T-helper 1 cell treated with Interleukin-12 subunit alpha and Interleukin-12 subunit beta and Interleukin-4 antibody, amounts not matched to agents 30 ng/mL and 1 ng/mL, for 36 hours (primary cell): Measurements from ENCODE around the gene FOXA1. TPM values are rescaled to one million over a fixed set of nuclear protein-coding genes. Genes with fewer than 3 reads are reported as not detected.
"Not testable (repeated sequence)": the region's sequence is repeated elsewhere in the genome, so short reads cannot be mapped to it uniquely, and the experiment has no call there.

Experiments
- intact Hi-C: fragments of 100-400 bp; cut with micrococcal nuclease; formaldehyde crosslinking; loops from one replicate; pipeline ENCODE4 v1.15.1; 2024
- total RNA-seq: library from RNA; stranded (reverse); gene quantifications from 2 replicates; pipeline ENCODE4 v1.2.3, GENCODE V29; 2022

FOXA1 gene
- total RNA-seq, 1 donor from 2014 or later: not detected

DNA sequence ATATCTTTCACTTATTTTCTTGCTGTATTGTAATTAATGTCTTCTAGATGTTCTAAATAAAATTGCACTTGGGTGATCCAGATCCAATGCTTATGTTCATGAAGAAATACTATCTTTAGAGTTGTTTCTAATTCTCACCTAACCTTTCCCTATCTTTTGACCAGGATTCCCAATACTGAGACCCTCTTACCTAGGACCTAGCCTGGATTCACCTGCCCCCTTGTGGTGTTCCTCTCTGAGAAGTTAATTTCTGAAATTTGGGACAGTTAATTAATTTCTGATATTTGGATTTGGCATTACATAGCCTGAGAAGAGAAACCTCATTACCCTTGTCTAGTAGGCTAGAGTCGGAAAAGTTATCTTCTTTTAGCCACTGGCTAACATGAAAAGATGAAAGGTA, 29.5 kb downstream of the FOXA1 start:
- intact Hi-C loops: no loop called here

DNA sequence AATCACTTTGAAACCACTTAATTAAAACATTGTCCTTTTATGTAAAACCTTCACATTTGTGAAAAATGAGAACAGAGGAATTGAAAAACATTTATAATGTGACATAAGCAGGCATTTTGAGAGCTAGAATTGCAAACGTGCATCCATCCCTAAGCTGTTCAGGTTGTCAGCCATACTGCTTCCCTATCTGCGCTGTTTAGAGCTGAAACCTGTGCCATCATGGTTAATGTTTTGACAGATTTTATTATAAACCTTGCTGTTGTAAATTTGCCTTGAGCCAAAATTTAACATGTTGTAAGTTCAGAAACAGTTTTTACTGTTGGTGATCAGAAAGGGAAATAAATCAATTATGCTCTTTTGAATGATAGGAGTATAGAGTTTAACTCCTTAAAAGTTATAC, 31.9 kb downstream of the FOXA1 start:
- intact Hi-C loops: no loop called here

GRCh38 chr14:37559386-37559785, 35.7 kb downstream of the FOXA1 start:
- intact Hi-C loops: no loop called here

DNA sequence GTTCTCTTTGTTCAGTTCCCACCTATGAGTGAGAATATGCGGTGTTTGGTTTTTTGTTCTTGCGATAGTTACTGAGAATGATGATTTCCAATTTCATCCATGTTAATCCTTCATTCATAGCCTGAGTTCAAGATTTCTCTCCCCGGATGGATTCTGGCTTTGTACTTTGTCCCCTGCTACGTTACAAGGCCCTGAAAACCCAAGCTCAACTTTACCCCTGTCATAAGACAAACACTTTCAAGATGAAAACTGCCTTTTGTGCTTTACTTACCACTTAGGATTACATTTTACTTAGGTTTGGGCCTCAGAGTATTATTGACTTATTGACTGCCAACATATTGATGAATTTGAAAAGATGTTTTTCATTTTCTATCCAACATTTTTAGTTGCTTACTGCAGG, 36.3 kb downstream of the FOXA1 start:
- intact Hi-C loops: no loop called here

DNA sequence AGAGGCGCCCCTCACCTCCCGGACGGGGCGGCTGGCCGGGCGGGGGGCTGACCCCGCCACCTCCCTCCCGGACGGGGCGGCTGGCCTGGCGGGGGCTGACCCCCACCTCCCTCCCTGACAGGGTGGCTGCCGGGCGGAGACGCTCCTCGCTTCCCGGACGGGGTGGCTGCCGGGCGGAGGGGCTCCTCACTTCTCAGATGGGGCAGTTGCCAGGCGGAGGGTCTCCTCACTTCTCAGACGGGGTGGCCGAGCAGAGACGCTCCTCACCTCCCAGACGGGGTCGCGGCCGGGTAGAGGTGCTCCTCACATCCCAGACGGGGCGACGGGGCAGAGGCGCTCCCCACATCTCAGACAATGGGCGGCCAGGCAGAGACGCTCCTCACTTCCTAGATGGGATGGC, 39.5 kb downstream of the FOXA1 start:
- intact Hi-C loops: not testable (repeated sequence)

DNA sequence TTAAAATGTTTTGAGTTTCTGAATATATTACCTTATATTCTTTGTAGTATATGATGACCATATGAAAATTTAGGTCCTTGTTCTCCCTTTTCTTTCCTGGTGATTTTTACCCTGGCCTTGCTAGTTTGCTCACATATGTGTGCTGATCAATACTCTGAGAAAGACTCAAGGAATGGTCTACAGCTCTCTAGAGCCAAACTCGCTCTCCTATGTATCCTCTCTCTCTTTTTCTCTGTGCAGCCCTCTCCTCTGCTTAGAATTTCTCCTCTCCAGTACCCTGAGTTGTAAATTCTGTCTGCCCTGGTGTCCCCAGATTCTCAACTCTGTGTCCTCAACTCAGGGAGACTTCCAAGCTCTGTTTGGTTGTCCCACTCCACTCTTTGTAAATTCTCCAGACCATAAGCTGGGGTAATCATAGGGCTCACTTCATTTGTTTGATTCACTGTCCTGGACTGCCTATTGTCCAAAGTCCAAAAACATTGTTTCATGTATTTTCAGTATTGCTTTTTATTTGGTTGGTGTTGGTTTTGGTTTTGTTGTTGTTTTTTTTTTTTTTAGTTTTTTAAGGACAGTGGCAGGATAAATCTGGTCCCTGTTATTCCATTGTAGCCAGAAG, 41.0 kb downstream of the FOXA1 start:
- intact Hi-C loops: no loop called here

DNA sequence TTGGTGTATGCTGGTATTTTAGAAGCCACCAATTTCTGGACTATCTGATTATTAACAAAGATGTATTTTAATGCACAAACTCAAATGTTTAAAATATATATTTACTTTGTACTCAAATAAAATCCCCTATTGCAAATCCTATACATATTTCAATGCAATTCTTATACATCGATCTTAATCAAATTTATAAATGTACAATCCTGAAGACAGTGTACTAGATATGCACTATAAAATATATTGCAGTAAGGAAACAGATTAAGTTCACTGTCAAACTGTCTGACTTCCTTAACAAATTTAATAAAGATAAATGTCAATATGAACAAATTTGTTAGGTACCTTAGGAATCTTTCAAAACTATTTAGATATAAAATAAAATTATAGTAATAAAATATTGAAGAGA, 43.9 kb downstream of the FOXA1 start:
- intact Hi-C loops: no loop called here

GRCh38 chr14:37550511-37550910, 44.5 kb downstream of the FOXA1 start:
- intact Hi-C loops: no loop called here

DNA sequence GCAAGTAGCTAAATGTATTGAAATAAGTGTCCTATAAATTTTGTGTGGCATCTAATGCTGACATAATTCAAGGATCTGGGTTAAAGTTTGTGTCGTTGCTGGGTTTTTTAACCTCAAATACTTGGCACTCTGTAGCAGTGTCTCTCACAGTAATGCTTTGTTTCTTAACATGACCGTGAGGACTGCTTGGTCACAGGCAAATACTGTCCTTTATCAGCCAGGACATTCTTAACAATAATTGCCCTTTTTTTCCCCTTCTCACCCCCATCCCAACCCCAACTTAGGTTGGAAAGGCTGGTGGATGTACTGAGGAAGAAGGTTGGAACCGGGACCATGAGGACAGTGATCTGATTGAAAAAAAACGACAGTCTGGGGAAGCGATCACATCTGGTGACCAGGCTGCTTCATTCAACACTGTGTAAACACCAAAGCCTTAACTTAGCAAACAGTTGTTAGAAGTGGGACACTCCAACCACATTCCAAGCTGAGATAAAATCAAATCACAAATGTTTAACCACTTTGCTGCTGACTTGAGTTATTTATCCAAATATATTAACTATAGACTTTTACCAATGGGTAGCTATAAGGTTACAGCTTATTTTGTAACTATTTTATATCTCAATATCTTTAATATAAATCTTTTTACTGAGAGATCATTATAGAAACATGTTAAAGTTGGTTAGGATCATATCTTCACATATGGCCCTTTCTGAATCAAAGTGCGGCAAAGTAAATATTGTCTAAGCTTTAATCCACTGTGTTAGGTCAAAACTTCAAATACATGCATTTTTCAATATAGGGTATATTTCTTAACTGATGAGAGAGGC, 48.2 kb downstream of the FOXA1 start:
- intact Hi-C loops: no loop called here

DNA sequence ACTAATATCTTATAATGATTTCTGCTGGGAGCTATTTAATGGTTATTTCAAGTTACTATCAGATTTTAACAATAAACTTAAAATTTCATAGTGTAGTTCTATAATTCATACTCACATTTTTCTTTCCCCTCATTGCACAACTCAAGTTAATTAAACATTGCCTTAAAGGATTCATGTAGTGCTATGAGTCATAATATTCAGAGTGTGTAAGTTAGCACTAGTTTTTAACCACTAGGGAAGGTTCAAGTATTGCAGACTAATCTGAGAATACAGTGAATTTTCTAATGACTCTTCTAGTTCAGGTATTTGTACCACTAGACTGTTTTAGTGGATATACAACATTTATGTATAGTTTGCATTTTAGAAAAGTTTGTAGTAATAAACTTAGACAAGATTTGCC, 49.9 kb downstream of the FOXA1 start:
- intact Hi-C loops: no loop called here

- intact Hi-C loops: no loop called here
Observed at GRCh38 chr14:37544407-37544806, 50.6 kb downstream of the FOXA1 start.

DNA sequence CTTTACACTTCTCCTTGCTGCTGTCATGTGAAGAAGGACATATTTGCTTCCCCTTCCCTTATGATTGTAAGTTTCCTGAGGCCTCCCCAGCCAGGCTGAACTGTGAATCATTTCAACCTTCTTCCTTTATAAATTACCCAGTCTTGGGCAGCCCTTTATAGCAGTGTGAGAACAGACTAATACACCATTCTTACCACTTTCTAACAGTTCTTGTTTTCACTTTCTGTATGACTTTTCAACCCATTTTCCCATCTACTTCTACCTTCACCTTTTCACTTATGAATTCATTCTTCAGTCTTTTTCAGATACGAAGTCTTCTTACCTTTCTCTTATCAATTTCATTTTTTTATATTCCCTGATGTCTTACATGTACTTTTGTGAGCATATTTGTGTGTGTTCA, 55.1 kb downstream of the FOXA1 start:
- intact Hi-C loops: no loop called here

Other genes starting within 250 kb of the FOXA1 start
- not detected in 2 replicates for gene TTC6, start 380 bp upstream of the FOXA1 start, total RNA-seq